B cell (primary cell): ENCODE data around the gene HS1BP3. TPM values are rescaled to one million over a fixed set of nuclear protein-coding genes. Genes with fewer than 3 reads are reported as not detected.

Experiments used
- ATAC-seq: fragments of 200-7000 bp; cut with Tn5 transposase; one replicate; pipeline ENCODE4 v1.10.0; 2021; ENCODE audit warnings: low read depth, mild to moderate bottlenecking, moderate number of reproducible peaks, moderate library complexity
- CTCF ChIA-PET: fragments of 350-600 bp; sonication (Branson Sonifier 250); formaldehyde crosslinking; loops from one replicate; lab custom pipeline; 2021; ENCODE audit warnings: antibody characterized with exemption, inconsistent platforms; lab: Charles Lee
- POLR2A ChIA-PET: fragments of 350-600 bp; sonication (Branson Sonifier 250); formaldehyde crosslinking; loops from one replicate; lab custom pipeline; 2021; ENCODE audit warnings: antibody characterized with exemption; lab: Charles Lee
- DNase-seq: peaks from one replicate; pipeline ENCODE4 v3.0.0; 2013
- H2AFZ ChIP-seq: 2 replicates; pipeline ENCODE4 v1.6.1; 2012; ENCODE audit warnings: mild to moderate bottlenecking, low read depth, low read length; ENCODE audit not compliant: insufficient read depth, poor library complexity, severe bottlenecking
- H3K27ac ChIP-seq, 2 donors: 1 replicate in 1 of 2; 2 replicates in 1 of 2; pipeline ENCODE4 v1.5.1; 2012 to 2013; ENCODE audit warnings: low read length in 2 of 2, mild to moderate bottlenecking in 2 of 2, moderate library complexity in 1 of 2
- H3K27me3 ChIP-seq, 4 experiments: fragments of 200-600 bp in 1 of 4; sonication (generic) in 1 of 4; replicated peaks in 1 of 4; 1 replicate in 2 of 4; 2 replicates in 2 of 4; pipeline versions ENCODE4 v1.6.1 to v1.7.0; 2013 to 2016; ENCODE audit warnings: low read length in 3 of 4, mild to moderate bottlenecking in 2 of 4, mixed read lengths in 1 of 4, moderate library complexity in 1 of 4; ENCODE audit not compliant: insufficient read depth in 4 of 4, control insufficient read depth in 3 of 4; ENCODE audit errors: control extremely low read depth in 1 of 4
- H3K36me3 ChIP-seq, 2 experiments: replicated peaks in 1 of 2; 1 replicate in 1 of 2; 2 replicates in 1 of 2; pipeline versions ENCODE4 v1.6.1 to v1.7.1; 2013; ENCODE audit warnings: low read length in 1 of 2; ENCODE audit not compliant: insufficient read depth in 2 of 2, control insufficient read depth in 1 of 2; ENCODE audit errors: control extremely low read depth in 1 of 2, extremely low read depth in 1 of 2
- H3K4me1 ChIP-seq, 2 donors: fragments of 200-600 bp in 1 of 2; sonication (generic) in 1 of 2; 1 replicate in 1 of 2; 2 replicates in 1 of 2; pipeline versions ENCODE4 v1.5.1 to v1.6.1; 2013 to 2017; ENCODE audit warnings: low read length in 2 of 2; ENCODE audit not compliant: control insufficient read depth in 2 of 2, insufficient read depth in 2 of 2
- H3K4me2 ChIP-seq: replicated peaks from 2 replicates; pipeline ENCODE3; 2012; ENCODE audit warnings: mild to moderate bottlenecking, low read depth, low read length; ENCODE audit not compliant: poor library complexity, severe bottlenecking
- H3K4me3 ChIP-seq, 5 experiments: fragments of 200-600 bp in 1 of 5; sonication (generic) in 1 of 5; 1 replicate in 3 of 5; 2 replicates in 2 of 5; pipeline versions ENCODE4 v1.5.1 to v1.7.0; 2011 to 2016; ENCODE audit warnings: low read length in 4 of 5, mild to moderate bottlenecking in 4 of 5, low read depth in 2 of 5, control low read depth in 1 of 5, moderate library complexity in 1 of 5; ENCODE audit not compliant: insufficient read depth in 1 of 5; ENCODE audit errors: control extremely low read depth in 1 of 5, extremely low read depth in 1 of 5
- H3K79me2 ChIP-seq: fragments of 200-600 bp; sonication (generic); one replicate; pipeline ENCODE4 v1.6.0; 2016; ENCODE audit warnings: low read length; ENCODE audit not compliant: control insufficient read depth, insufficient read depth
- H3K9ac ChIP-seq: fragments of 200-600 bp; sonication (generic); 2 replicates; pipeline ENCODE4 v1.6.1; 2017; ENCODE audit warnings: mild to moderate bottlenecking, low read length, moderate library complexity
- H3K9me3 ChIP-seq, 3 donors: one replicate each; pipeline versions ENCODE4 v1.6.1 to v1.7.1; 2013; ENCODE audit warnings: low read length in 2 of 3; ENCODE audit not compliant: control insufficient read depth in 2 of 3, insufficient read depth in 1 of 3; ENCODE audit errors: control extremely low read depth in 1 of 3
- H4K20me1 ChIP-seq: 2 replicates; pipeline ENCODE4 v1.6.0; 2012; ENCODE audit warnings: mild to moderate bottlenecking, low read length; ENCODE audit not compliant: insufficient read depth, control insufficient read depth, poor library complexity, severe bottlenecking
- H3K27ac Mint-ChIP-seq: one replicate; pipeline ENCODE4 v1.8.0; 2021; ENCODE audit warnings: mixed read lengths
- H3K27me3 Mint-ChIP-seq: one replicate; pipeline ENCODE4 v1.8.0; 2021; ENCODE audit warnings: mixed read lengths
- H3K4me1 Mint-ChIP-seq: one replicate; pipeline ENCODE4 v1.8.0; 2021; ENCODE audit warnings: mixed read lengths
- H3K4me3 Mint-ChIP-seq: one replicate; pipeline ENCODE4 v1.8.0; 2021; ENCODE audit warnings: mixed read lengths
- H3K9me3 Mint-ChIP-seq: one replicate; pipeline ENCODE4 v1.8.0; 2022; ENCODE audit warnings: mixed read lengths; ENCODE audit not compliant: insufficient read depth
- EZH2 ChIP-seq: IDR thresholded peaks from 2 replicates; pipeline ENCODE4 v1.6.1; 2012; ENCODE audit warnings: borderline replicate concordance, low read depth, mild to moderate bottlenecking, moderate library complexity, low read length; ENCODE audit not compliant: insufficient read depth, poor library complexity, severe bottlenecking
- WGBS: methylation state at CpG from one replicate; pipeline ENCODE4 v1.1.5; 2013; ENCODE audit warnings: missing lambda C conversion rate; ENCODE audit not compliant: insufficient coverage; 5-methylcytosine and 5-hydroxymethylcytosine counted together
- intact Hi-C: fragments of 100-400 bp; cut with micrococcal nuclease; formaldehyde crosslinking; loops from one replicate; pipeline ENCODE4 v1.10.0; 2022
- polyA plus RNA-seq: library from polyadenylated mRNA; depleted of rRNA; stranded (reverse); fragments of >200 nt; gene quantifications from 2 replicates; pipeline ENCODE4 v1.2.3, GENCODE V29; 2012
- total RNA-seq, 2 donors: library from RNA; stranded (reverse); fragments of 120-200 nt in 1 of 2; gene quantifications; 1 replicate in 1 of 2; 2 replicates in 1 of 2; pipeline versions ENCODE4 v1.2.3 to v1.2.4, GENCODE V29; 2013 to 2022
- TF ChIP-seq, protein P1 (sequence below): fragments of 200-600 bp; IDR thresholded peaks from one replicate; pipeline ENCODE4 v1.8.0; 2022; ENCODE audit warnings: antibody characterized with exemption, mild to moderate bottlenecking

Gene HS1BP3
- total and polyA plus RNA-seq, 2 donors (not counting 1 experiment from before 2014, with no cell fraction given), result 27.8 to 28.7 TPM

DNA sequence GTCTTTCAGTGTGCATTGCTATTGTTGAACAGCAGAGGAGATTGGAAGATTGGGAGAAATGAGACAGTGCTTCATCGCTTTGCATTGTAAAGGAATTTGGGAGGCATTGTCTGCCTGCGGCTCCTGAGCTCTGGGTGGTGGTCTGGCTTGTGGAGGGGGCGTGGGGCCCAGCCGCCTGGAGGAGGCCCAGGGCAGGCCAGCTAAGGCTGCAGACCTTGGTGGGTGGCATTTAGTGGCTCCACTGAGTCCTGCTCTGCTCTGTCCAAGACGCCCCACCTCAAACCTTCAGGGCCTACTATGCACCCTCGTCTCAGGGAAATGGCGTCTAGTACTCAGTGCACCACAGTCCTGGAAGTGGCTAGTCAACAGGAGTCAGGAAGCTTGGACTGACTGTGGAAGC is 5.7 kb upstream of the HS1BP3 start:
- Histone ChIP-seq H3K4me2 (no peak overlapping the region), H3K4me1 (peaks cover 2 to 7% of the 10 kb centered on the region in 2 donors), H3K27ac (no peak overlapping the region), H3K4me3 (no peak overlapping the region), H4K20me1 (no peaks in the 10 kb centered on the region), H3K27me3 (peaks cover 0 to 13% (median 2%) of the 10 kb centered on the region in 4 experiments), H3K36me3 (no peaks in the 10 kb centered on the region), H3K9ac (no peak overlapping the region), H3K79me2 (no peaks in the 10 kb centered on the region), H2AFZ (no peak overlapping the region), H3K9me3 (no peaks in the 10 kb centered on the region)
- ChIA-PET POLR2A (no interaction called here), CTCF (interaction anchor here (1.0 to 9.9 kb wide), 7 partner anchors 7 to 308 kb away, joined by 3 to 139 read pairs (median 6); partner anchors contain the start of gene GDF7)
- no peaks in the 10 kb centered on the region for H3K9me3 Mint-ChIP-seq
- H3K27me3 Mint-ChIP-seq, result peaks cover 18% of the 10 kb centered on the region
- H3K4me1 Mint-ChIP-seq, result peaks cover 8% of the 10 kb centered on the region
- TF ChIP-seq EZH2, result no peak
- TF ChIP-seq, protein P1, sequence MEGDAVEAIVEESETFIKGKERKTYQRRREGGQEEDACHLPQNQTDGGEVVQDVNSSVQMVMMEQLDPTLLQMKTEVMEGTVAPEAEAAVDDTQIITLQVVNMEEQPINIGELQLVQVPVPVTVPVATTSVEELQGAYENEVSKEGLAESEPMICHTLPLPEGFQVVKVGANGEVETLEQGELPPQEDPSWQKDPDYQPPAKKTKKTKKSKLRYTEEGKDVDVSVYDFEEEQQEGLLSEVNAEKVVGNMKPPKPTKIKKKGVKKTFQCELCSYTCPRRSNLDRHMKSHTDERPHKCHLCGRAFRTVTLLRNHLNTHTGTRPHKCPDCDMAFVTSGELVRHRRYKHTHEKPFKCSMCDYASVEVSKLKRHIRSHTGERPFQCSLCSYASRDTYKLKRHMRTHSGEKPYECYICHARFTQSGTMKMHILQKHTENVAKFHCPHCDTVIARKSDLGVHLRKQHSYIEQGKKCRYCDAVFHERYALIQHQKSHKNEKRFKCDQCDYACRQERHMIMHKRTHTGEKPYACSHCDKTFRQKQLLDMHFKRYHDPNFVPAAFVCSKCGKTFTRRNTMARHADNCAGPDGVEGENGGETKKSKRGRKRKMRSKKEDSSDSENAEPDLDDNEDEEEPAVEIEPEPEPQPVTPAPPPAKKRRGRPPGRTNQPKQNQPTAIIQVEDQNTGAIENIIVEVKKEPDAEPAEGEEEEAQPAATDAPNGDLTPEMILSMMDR, result no peak
- intact Hi-C loops, result no loop called here
- H3K27ac Mint-ChIP-seq, result no peak overlapping the region
- H3K4me3 Mint-ChIP-seq, result no peak overlapping the region
- DNase-seq, result no peak
- WGBS, result 89% methylated on average over 7 of the region's 7 CpGs
- no peak for ATAC-seq

DNA sequence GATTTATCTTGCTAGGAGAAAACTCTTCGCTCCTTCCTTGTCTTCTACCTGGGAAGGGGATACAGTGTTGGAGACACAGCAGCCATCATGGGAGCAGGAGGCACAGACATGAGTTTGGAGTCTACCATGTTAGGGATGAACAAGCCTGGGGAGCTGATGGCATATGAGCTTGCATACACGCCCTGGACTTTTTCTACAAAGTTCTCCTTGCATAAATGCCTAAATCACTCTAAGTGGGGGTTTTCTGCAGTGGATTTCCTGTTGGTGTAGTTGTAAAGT is 3.6 kb upstream of the HS1BP3 start:
- H3K27ac Mint-ChIP-seq, result no peak overlapping the region
- H3K27me3 Mint-ChIP-seq, result peaks cover 16% of the 10 kb centered on the region
- ATAC-seq, result no peak
- Histone ChIP-seq H4K20me1 (no peaks in the 10 kb centered on the region), H3K4me1 (peaks cover 17 to 21% of the 10 kb centered on the region in 2 donors), H3K27me3 (peaks cover 0 to 4% (median 0%) of the 10 kb centered on the region in 4 experiments), H3K9ac (no peak overlapping the region), H3K79me2 (peaks cover 12% of the 10 kb centered on the region), H3K4me2 (no peak overlapping the region), H3K9me3 (no peaks in the 10 kb centered on the region), H3K4me3 (no peak overlapping the region), H3K36me3 (no peaks in the 10 kb centered on the region), H2AFZ (no peak overlapping the region), H3K27ac (no peak overlapping the region)
- CTCF ChIA-PET, result interaction anchor here (1.7 to 9.9 kb wide), 4 partner anchors 9 to 310 kb away, joined by 8 to 139 read pairs (median 11); partner anchors contain the start of gene GDF7
- H3K4me1 Mint-ChIP-seq, result peaks cover 20% of the 10 kb centered on the region
- intact Hi-C loops, result loop anchor here (5.0 kb wide), 1 partner anchor 57 kb away; no protein-coding TSS in a partner anchor
- H3K9me3 Mint-ChIP-seq, result no peaks in the 10 kb centered on the region
- TF ChIP-seq, protein P1, result no peak
- DNase-seq, result no peak
- H3K4me3 Mint-ChIP-seq, result no peak overlapping the region
- no CpG with 5 or more reads among the region's 2 CpGs for WGBS
- POLR2A ChIA-PET, result no interaction called here
